Measurements from ENCODE around the gene ISX.
"Not testable (repeated sequence)": the region's sequence is repeated elsewhere in the genome, so short reads cannot be mapped to it uniquely, and the experiment has no call there.

DNA sequence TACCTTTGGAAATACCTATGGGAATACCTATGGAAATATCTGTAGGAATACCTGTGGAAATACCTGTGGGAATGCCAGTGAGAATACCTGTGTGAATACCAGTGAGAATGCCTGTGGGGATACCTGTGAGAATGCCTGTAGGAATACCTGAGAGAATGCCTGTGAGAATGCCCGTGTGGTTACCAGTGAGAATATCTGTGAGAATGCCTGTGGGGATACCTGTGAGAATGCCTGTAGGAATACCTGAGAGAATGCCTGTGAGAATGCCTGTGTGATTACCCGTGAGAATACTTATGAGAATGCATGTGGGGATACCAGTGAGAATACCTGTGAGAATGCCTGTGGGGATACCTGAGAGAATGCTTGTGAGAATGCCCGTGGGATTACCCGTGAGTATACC lies 15.9 kb upstream of the ISX start:
- not testable (repeated sequence) for TF ChIP-seq ESRRA (CRISPR knock-in tag; IDR thresholded peaks at IDR 0.05; ENCODE audit: borderline replicate concordance); CTCF (IDR thresholded peaks at IDR 0.05); ZNF671 (CRISPR knock-in tag; IDR thresholded peaks at IDR 0.05); FOXJ3 (CRISPR knock-in tag; IDR thresholded peaks at IDR 0.05; ENCODE audit: borderline replicate concordance); JUN (CRISPR knock-in tag; IDR thresholded peaks at IDR 0.05); USF2 (CRISPR knock-in tag; IDR thresholded peaks at IDR 0.05)
- TF ChIP-seq, protein P1, sequence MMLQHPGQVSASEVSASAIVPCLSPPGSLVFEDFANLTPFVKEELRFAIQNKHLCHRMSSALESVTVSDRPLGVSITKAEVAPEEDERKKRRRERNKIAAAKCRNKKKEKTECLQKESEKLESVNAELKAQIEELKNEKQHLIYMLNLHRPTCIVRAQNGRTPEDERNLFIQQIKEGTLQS (CRISPR knock-in tag; conservative IDR thresholded peaks at IDR 0.05): not testable (repeated sequence)

Data from WTC11 (cell line).